GM13977 (cell line): ENCODE data around the gene RGS17.

Experiments
- DNase-seq: peaks from one replicate; pipeline ENCODE4 v3.0.0; 2012; ENCODE audit warnings: low spot score
- CTCF ChIP-seq: IDR thresholded peaks from 2 replicates; pipeline ENCODE4 v1.5.1; 2012; ENCODE audit warnings: mild to moderate bottlenecking, control low read depth; ENCODE audit not compliant: insufficient read depth; ENCODE audit errors: extremely low read depth, missing control alignments
- in situ Hi-C: fragments of 300-500 bp; cut with MboI; formaldehyde crosslinking; loops from one replicate; pipeline ENCODE4 v1.12.0; 2022; ENCODE audit warnings: low sequenced_read_pairs, low pct_unique_long_range_greater_than_20kb, mixed read lengths, inconsistent platforms; ENCODE audit not compliant: unreplicated experiment

Gene RGS17

DNA sequence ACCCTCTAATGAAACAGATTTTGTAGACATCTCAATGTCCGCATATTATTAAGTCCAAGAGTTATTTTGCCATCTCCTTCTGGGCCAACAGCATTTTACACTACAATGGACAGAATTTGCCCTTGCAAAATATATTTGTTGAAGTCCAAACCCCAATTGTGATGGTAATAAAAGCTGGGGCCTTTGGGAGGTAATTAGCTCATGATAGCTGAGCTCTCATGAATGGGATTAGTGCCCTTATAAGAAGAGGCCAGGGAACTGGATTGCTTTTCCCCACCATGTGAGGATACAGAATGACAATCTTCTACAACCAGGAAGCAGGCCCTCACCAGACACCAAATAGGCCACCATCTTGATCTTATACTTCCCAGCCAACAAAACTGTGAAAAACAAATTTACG, 83.7 kb downstream of the RGS17 start:
- no peak for TF ChIP-seq CTCF
- no peak for DNase-seq
- in situ Hi-C loops: loop anchor here (25.0 kb wide), 2 partner anchors 265 to 465 kb away; no protein-coding TSS in a partner anchor

- TF ChIP-seq CTCF: no peak
- no peak for DNase-seq
- in situ Hi-C loops: loop anchor here (25.0 kb wide), 2 partner anchors 267 to 467 kb away; no protein-coding TSS in a partner anchor
Measured at GRCh38 chr6:153045271-153045670, 85.8 kb downstream of the RGS17 start.

DNA sequence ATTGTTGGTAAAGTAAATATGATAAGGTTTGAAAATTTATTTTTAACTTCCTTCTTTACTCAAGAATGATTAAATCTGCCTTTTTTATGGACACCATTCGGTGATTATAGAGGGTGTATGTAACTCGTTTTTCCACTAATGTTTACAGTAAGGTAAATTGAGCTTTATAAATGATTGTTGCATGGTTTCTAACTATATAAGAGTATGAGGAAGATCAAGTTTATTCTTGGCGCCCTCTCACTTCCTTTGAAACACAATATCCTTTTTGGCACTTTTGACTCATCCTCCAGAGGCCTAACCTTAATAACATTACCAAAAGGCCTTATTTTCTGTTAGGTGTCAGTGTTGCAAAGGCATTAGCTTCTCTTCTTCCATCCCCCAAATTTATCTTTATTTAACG, 86.8 kb downstream of the RGS17 start:
- no peak for DNase-seq
- in situ Hi-C loops: loop anchor here (25.0 kb wide), 2 partner anchors 268 to 468 kb away; no protein-coding TSS in a partner anchor

GRCh38 chr6:153043719-153044118, 87.4 kb downstream of the RGS17 start:
- TF ChIP-seq CTCF: no peak
- DNase-seq: no peak
- in situ Hi-C loops: loop anchor here (25.0 kb wide), 2 partner anchors 269 to 469 kb away; no protein-coding TSS in a partner anchor

More for the DNA sequence above, 86.8 kb downstream of the RGS17 start:
- no peak for TF ChIP-seq CTCF

DNA sequence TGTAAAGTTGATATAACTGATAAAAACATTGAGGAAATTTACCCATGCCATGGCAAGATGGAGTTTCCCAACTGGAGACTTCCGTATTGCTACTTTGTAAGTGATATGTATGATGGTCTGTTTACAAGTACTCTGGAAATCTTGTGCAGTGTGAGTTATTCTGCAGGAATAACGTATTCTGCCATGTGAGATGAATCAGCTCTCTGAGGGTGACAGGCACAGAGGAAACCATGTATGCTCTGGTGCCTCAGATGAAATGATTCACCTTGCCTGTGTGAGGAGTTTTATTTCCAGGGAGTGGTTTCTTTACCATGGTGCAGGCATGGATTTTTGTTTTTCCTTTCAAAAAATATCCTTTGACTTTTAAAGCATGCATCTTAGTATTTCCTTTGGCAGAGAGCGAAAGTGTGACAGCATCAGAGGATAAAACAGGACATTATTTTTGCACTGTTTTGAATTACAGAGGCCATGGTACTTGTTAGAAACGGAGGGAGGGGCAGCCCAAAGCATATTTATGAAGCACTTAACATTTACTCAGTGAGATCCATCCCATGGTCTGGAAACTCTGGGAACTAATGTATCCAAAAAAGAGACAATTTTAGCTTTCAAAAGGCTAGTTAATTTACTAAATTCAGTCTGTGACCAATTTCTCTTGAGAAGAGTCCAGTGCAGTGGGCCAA, 92.6 kb downstream of the RGS17 start:
- DNase-seq: no peak
- in situ Hi-C loops: loop anchor here (25.0 kb wide), 2 partner anchors 274 to 474 kb away; no protein-coding TSS in a partner anchor
- TF ChIP-seq CTCF: no peak

DNA sequence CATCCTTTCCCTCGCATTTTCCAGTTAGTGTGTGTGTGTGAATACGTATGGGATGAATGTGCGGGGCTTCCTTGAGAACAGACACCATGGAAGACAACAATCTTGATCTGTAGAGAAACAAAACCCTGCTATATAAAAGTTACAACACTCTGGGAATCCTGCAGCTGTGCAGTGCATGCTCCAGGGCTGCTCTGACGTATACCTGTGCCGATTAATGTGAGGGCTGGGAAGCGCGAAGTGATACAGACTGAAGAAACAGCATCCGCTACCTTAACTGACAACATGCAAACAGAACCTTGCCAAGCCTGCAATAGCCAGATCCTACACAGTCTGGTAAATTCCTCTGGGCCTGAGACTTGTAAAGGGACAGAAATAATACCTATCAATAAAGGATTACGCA, 96.9 kb downstream of the RGS17 start:
- no peak for TF ChIP-seq CTCF
- in situ Hi-C loops: loop anchor here (25.0 kb wide), 2 partner anchors 278 to 478 kb away; no protein-coding TSS in a partner anchor
- no peak for DNase-seq
